GM21447 (cell line): Measurements from ENCODE around the gene FCER1G.

ENCODE experiments used
- ATAC-seq: cut with Tn5 transposase; IDR thresholded peaks from one replicate; pipeline ENCODE4 v1.9.1; 2021; ENCODE audit not compliant: unreplicated experiment

FCER1G gene

DNA sequence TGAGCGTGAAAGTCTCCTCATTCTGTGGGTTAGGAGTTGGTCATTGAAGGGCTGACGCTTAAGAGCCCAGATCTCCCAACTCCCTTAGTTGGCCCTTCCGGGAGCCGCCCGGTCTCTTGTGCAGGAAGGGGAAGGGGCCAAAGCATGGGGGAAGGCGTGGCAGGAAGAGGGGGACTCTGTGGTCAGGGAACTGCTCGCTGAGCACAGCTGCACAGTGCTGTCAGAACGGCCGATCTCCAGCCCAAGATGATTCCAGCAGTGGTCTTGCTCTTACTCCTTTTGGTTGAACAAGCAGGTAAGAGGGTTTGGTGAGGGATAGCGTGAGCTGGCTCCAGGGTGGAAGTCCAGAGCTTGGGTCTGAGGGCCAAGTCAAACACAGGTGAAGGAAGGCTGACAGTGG, at the start of gene FCER1G:
TSS of gene FCER1G (plus strand) at position 220 of the 400 bp plus-strand sequence. CDS start at position 247, 27 bp downstream.
- no peak for ATAC-seq

DNA sequence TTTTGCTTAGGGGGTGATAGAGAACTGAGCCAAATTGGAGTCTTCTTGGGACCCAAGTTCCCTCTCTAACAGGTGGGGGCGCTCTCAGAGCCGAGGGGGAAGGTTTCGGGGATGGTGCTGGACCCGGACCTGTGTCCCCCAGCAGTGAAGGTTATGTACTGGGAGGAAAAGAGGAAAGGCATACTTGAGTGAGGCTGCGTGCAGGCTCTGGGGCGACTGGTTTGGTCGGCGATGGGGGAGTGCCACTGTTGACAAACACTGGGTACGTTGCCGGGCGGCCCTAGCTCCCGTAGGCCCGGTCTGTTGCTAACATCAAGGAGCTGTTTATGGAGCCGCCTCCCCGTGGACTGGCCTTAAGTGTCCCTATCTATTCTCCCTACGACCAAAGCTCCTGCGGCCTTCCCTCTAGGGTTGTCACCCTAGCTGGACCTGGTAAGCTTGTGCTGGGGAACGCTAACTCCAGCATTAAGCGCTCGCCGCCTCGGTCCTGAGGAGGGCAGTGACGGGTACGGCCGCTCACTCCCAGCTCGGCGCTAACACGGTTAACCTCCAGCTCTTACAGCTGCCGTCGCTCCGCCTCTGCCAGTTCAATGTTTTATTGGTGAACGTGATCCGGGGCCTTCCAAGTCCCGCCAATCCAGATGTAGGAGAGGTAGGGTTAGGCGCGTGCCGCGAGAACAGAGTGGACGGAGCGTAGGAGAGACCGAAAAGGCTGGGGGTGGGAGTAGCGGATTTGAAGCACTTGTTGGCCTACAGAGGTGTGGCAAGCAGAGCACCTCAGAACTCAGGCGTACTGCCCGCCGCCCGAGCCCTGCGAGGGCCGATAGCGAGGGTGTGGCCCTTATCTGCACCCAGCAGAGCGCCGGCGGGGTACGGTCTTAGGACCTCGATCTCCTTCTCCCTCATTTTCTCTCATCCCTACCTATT, 49.1 kb upstream of the FCER1G start, which contains the start of gene PPOX:
TSS of gene PPOX (plus strand) at position 685 of the 927 bp plus-strand sequence. CDS start 422 bp downstream, outside the sequence.
- peak; percentile 93 for ATAC-seq

DNA sequence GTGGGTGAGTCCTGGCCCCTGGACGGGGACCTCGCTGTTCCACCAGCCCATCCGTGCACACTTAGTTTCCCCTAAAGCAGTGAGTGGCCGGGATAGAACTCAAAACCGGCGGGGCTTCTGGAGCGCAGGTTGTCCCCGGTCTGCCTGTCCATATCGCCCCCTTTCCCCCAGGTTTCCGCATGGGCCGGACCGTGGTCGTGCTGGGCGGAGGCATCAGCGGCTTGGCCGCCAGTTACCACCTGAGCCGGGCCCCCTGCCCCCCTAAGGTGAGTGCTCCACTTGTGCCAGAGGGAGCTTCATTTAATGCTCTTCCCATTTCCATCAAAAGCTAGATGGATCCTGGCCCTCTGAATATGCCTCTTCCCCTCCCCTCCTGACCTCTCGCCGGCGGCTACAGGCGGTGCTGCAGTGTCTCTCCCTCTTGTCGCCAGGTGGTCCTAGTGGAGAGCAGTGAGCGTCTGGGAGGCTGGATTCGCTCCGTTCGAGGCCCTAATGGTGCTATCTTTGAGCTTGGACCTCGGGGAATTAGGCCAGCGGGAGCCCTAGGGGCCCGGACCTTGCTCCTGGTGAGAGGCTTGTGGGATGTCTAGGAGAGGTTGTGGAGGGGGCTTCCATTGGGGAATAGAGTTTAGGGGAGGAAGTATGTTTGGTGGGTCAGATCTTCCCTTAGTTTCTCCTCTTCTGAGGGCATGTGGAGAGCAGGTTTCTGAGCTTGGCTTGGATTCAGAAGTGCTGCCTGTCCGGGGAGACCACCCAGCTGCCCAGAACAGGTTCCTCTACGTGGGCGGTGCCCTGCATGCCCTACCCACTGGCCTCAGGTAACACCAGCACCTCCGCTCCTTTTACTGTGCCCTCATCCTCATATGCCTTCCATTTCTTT, 48.2 kb upstream of the FCER1G start:
- peak; percentile 3 for ATAC-seq

DNA sequence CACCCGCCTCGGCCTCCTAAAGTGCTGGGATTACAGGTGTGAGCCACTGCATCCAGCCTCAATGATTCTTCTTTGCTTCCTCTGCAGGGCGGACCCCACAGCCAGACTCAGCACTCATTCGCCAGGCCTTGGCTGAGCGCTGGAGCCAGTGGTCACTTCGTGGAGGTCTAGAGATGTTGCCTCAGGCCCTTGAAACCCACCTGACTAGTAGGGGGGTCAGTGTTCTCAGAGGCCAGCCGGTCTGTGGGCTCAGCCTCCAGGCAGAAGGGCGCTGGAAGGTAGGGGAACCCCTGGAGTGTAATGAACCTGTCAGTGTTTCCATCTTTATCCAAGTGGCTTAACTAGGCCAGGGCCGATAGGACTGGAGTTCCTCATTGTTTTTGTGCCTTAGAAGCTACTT, 46.2 kb upstream of the FCER1G start:
- no peak for ATAC-seq

DNA sequence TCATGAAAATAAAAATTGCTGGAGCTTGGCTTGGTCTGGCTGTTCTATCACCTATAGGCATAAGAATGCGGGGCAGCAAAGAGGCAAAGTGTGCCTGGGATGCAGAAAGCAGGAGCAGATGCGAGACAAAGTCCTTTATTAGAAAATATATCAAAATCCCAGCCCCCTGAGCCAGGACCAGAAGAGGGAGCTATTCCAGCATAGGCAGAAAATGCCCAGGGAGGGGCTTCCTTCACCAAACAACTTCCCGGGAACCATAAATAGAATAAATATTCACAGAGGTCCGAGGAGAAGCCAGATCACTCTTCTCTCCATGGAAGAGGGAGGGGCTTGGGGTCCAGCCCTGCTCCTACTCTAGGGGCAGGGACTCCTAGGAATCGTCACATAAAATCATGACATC, 43.9 kb upstream of the FCER1G start:
- ATAC-seq: no peak

DNA sequence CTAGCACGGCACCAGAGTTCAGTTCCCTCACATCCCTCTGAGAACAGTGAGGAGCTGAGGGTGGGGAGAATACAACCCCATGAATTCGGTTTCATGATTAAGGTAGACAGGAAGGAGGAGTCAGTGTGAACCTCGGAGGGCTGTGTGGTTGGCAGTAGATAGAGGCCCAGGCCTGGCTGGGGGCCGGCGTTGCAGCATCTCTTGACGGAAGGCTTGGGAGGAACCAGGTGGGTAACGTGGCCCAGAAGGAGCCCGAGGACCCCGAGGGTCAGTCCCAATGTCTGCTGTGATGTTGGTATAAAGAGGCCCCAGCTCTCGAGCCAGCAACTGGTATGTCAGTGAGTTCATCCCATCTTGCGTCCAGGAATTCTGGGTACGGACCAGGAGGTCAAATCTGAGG, 43.4 kb upstream of the FCER1G start:
- no peak for ATAC-seq

DNA sequence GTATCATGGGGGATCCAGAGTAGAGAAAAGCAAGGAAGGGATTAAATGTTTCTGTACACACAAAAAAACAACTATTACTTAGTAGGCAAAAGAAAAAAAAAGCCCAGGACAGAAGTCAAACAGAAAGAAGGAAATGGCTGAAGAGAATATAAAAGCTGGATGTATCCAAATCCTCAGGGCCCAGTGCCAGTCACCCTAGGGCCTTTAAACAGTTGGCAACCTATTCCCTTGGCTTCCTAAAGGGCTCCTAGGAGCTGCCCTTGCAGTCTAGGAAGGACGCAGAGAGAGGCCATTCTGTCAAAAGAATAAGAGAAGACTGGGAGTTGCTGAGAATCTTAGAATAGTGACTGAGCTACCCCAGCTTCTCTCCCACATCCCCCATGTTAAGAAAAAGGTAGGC, 42.7 kb upstream of the FCER1G start:
- no peak for ATAC-seq

DNA sequence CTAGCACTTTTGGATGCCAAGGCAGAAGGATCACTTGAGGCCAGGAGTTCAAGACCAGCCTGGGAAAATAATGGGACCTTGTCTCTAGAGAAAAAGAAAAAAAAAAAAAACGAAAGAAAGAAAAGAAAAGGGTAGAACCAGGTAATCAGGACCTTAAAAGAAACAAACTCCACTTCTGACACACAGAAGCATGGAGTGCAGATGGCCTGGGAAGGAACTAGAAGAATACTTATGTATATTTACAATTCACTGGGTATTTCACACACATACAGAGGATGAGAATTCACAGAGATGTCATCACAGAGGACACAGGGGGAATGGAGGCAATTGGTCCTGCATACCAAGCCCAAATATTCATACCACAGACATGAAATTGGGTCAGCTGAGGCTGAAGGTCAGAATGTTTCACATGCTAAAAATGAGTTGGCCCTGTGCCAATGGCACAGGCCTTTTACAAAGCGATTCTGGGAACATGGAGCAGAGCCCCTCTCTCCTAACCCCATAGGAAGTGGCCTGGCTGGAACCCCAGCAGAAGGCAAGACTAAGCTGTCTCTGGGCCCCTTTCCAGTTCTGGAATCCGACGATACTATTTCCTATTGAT, 42.2 kb upstream of the FCER1G start:
- ATAC-seq: no peak

DNA sequence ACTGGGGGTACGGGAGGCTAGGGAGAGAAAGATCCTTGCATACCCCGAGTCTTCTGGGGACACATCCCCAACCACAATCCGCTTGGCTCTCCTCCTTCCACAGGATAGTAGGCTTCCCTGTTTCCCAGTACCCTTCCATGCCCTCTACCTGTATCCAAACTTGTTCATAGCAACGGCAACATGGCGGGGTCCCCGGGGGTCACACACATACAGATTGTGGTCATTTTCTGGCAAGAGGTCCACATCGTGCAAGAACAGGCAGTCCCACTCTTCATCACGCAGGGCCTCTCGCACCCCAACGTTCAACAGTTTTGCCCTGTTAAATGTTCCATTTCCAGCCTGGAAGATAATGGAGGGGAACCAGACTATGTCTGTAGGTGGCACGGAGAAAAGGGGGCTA, 41.4 kb upstream of the FCER1G start:
- no peak for ATAC-seq

DNA sequence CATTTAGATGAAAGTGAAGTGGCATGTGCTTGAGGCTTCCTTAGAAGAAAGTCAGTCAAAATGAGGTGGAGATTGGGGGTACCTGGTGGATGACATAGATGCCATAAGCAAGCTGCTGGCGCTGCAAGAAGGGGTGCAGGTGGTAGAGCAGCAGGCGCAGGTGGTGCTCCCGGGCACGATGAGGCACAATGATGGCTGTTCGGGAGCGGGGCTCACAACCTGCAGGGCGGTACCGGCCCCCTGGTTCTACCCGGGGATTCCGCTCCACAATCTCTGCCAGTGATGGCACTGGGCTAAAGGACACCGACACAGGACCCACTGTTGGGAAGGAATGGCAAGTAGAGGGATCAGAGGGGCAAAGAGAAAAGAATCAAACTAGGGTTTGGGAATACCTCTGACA, 40.2 kb upstream of the FCER1G start:
- ATAC-seq: no peak

DNA sequence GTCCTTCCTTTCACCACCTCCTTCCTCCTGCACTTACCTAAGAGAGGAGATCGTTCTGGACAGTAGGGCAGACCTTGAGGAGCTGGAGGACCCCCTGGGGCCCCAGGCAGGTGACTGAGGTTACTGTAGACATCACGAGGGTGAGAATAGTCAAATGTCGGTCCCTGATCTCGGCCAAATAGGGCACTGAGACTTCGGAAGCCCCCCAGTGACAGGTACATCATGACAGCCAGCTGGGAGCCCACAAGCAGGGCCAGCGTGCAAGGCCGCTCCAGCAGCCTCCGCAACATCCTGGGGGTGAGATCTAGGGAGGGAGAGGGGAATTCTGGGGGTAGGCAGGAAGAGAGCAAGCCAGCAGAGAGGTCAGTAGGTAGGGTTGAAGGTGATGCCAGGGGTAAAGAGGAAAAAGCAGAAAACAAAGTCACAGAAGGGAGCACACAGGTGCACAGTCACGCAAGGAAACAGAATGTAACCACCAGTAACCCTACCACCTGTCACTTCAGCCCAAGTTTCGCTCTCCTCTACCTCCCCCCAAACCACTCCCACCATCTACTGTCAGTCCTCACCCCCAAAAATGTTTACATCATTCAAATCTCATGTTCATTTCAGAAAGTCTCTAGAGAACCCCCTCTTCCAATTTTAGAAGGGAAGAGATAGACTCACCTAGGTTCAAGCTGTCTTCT, 39.2 kb upstream of the FCER1G start:
- ATAC-seq: no peak

DNA sequence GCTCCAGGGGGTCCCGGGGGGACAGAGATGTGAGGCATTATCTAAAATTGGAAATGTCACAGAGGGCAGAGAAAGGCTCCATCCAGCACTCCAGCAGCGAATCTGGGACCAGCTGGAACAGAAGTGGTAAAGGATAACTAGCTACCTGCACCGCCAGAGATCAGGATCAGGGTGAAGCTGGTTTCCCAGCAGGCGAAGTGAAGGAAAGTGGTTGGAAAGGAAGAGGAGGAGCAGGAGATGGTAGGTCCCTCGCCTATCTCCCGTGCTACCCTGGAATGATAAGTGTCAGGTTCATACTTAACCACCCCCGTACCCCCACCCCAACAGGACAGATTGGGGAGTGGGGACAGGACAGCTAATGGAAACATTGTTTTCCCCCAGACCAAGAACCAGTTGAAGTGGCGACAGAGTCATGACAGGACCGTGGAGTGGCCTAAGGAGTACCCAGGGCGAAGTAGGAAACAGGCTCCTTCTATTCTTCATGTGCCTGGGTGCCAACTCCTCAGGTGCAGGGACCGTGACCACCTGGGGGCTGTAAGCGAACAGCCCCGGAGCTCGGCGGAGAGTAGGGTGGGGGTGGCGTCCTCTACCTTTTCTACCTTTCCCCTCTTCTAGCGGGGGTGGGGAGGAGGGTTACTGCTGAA, 38.5 kb upstream of the FCER1G start:
- no peak for ATAC-seq

DNA sequence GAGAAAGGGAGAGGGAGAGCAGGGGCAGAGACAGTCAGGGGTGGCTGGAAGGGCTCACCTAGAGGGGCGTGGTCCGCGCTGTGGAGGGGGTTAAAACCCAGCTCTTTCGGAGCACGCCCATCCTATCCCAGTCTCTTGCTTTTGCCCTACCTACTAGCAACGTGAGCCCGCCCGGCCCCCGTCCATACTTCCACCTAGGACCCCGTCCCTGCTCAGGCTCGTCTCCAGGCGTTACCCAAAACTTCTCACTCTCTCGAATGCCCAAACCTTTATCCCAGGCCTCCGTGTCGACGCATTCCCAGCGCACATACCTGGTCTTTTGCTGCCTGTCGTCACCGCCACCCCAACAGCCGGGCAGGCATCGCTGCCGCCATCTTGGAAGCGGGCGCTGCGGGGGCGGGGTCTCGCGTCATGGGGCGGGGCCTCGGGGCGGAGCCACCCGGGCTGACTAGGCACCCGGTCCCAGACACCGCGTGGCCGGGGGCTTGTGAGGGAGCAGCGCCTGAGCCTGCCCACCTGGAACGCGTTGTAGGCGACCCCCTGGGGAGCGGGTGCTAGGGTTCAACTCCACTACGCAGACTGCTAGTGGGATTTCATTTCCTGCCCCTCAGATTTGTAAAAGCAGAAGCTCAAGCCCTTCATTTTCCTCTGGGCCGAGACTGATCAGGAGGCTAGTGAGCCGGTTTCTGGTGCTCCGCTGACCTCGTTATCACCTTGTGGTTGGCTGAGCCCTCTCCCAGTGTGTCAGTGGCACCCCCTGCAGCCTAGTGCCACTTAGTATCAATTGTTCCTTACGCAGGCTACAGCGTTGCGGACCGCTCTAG, 37.8 kb upstream of the FCER1G start, which contains the start of gene B4GALT3:
TSS of gene B4GALT3 (minus strand) at position 396 of the 824 bp plus-strand sequence. CDS start 1,447 bp downstream, outside the sequence.
- ATAC-seq: peak; percentile 69

DNA sequence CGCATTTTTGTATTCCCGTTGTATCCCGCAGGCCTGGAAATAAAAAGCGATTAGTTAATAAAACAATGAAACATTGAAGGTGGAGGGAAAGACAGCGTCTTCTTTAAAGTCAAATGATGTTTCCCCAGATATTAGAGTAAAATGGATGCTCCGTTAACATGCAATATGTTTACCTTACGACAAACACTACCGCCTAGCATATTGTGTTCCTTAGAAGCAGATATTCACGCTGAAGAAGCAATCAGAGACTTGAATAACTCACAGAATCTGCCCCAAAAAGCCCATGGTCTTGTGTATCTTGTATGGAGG, 37.2 kb upstream of the FCER1G start:
- ATAC-seq: no peak

DNA sequence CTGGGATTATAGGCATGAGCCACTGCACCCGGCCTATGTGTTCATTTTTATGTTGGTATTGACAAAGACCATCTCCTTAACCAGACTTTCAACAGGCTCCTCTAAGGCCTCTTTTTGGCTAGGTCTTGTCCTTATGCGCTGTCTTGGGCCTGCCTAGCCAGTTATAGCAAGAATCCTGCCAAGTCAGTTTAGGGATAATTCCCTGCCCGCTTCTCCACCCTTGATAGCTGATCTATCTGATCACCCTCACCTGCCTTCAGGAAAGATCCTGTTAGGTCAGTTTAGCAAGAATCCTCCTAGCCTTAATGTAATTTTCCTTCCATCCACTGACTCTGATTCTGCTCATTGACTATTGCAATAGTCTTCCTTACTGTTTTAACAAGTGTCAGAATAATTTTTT, 35.4 kb upstream of the FCER1G start:
- no peak for ATAC-seq

DNA sequence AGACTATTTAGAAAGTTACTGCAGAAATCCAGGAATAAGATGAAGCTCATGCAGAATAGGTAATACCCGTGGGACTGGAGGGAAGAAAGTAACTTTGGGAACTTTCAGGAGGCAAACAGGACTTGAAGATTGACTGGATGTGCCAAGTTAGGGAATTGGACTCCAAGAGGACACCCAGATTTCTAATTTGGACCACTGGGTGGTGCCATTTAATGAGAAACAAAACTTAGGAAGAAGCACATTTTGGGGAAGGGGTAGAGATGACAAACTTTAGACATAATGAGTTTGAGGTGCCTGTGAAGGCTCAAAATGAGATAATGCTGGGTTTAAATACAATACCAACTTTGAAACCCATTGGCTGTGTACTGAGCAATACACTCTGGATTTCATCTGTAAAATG, 34.5 kb upstream of the FCER1G start:
- no peak for ATAC-seq

DNA sequence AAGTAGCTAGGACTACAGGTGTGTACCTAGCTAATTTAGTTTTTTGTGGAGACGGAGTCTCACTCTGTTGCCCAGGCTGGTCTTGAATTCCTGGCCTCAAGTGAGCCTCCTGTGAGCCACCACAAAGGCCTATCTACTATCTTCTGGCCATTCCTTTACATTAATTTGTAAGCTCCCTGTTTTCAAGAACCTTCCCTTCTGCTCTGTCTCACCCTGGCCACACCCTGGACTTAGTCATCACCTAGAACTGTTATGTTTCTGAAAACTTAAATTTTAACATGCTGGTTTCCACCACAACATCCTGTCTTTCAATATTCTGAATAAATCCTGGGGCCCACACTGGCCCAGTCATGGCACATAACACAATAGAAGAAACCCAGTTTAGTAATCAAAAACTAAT, 32.9 kb upstream of the FCER1G start:
- ATAC-seq: peak; percentile 56

DNA sequence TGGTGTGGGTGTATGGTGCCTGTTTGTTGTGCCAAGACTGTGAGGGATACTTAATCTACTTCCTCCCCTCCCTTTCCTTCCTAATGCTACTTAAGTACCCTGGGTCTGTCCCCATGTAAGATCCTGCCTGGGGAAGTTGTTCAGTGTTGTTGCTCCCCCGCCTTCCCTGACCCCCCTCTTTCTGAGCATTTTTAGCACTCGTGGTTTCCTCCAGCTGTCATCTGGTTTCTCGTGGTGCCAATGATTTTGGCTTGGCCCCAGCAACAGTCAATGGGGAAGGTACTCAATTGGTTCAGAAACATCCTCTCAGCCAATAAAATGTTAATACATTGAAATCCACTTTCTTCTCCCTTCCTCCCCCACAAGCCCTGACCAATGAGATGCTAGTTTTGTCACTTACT, 29.8 kb upstream of the FCER1G start:
- peak; percentile 56 for ATAC-seq

DNA sequence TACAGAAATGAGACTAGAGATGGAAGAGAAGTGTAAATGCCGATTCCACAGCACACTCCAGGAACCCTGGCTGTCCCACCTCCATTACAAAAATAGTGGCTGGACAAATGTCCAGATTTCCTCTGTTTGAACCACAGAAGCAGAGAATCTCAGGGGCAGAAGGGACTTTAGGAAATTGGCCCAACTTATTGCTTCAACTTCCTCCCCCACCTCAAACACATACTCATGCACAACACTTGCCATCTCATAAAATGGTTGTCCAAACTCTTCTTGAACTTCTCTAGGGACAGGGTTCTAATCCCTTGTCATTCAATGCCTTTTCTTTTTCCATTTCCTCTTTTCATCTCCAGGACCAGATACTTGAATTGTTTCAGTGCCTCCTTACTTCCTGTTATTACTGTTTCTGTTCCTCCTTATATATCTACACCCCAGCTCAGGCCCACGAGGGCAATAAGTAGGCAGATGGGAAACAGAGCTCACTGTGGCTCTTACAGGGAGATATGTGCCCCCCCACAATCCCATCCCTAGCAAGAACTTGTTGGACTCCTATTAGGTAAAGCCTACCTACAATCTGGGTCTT, 29.3 kb upstream of the FCER1G start:
- ATAC-seq: peak; percentile 32
